OCI-LY3 (cell line): ENCODE data around the gene ELOA.

Source experiments
- H2AFZ ChIP-seq: fragments of 200-600, 300-600 bp; shearing (Covaris generic); 2 replicates; pipeline ENCODE4 v1.6.0; 2014; ENCODE audit warnings: antibody characterized with exemption, low read depth, low read length
- H3K27ac ChIP-seq: fragments of 200-600, 300-600 bp; sonication (generic); 2 replicates; pipeline ENCODE4 v1.5.1; 2014; ENCODE audit warnings: mild to moderate bottlenecking, low read length, moderate library complexity, mixed read lengths
- H3K27me3 ChIP-seq: fragments of 200-600, 300-600 bp; sonication (generic); 2 replicates; pipeline ENCODE4 v1.6.1; 2014; ENCODE audit warnings: low read depth, low read length, mixed read lengths
- H3K36me3 ChIP-seq: fragments of 200-600, 300-600 bp; sonication (generic); replicated peaks from 2 replicates; pipeline ENCODE3; 2014; ENCODE audit warnings: low read depth, low read length, mixed read lengths
- H3K4me1 ChIP-seq: fragments of 300-600, 200-600 bp; sonication (generic); 2 replicates; pipeline ENCODE4 v1.6.1; 2014; ENCODE audit warnings: low read length, mixed read lengths
- H3K4me2 ChIP-seq: fragments of 200-600, 300-600 bp; sonication (generic); 2 replicates; pipeline ENCODE4 v1.6.1; 2014; ENCODE audit warnings: low read length, mixed read lengths
- H3K4me3 ChIP-seq: fragments of 300-600, 200-600 bp; sonication (generic); 2 replicates; pipeline ENCODE4 v1.5.1; 2014; ENCODE audit warnings: antibody characterized with exemption, mild to moderate bottlenecking, low read length, moderate library complexity
- H3K79me2 ChIP-seq: fragments of 300-600, 200-600 bp; shearing (Covaris generic); 2 replicates; pipeline ENCODE4 v1.6.1; 2014; ENCODE audit warnings: mild to moderate bottlenecking, low read length, mixed read lengths
- H3K9ac ChIP-seq: fragments of 300-600, 200-600 bp; shearing (Covaris generic); 2 replicates; pipeline ENCODE4 v1.6.0; 2014; ENCODE audit warnings: mild to moderate bottlenecking, low read length, moderate library complexity
- H3K9me3 ChIP-seq: fragments of 200-600, 300-600 bp; shearing (Covaris generic); 2 replicates; pipeline ENCODE4 v1.6.1; 2014; ENCODE audit warnings: low read length, mixed read lengths; ENCODE audit not compliant: insufficient read depth
- H4K20me1 ChIP-seq: fragments of 200-600, 300-600 bp; sonication (generic); 2 replicates; pipeline ENCODE4 v1.6.1; 2016; ENCODE audit warnings: low read length, mixed read lengths; ENCODE audit not compliant: insufficient read depth
- EZH2phosphoT487 ChIP-seq: fragments of 200-600 bp; shearing (Covaris generic); IDR thresholded peaks from 2 replicates; pipeline ENCODE4 v1.6.1; 2018; ENCODE audit warnings: antibody characterized with exemption, mixed run types, low read depth
- TF ChIP-seq, protein P1 (sequence below): fragments of 200-600, 300-600 bp; sonication (generic); IDR thresholded peaks from 2 replicates; pipeline ENCODE4 v1.5.1; 2014; ENCODE audit warnings: antibody characterized with exemption, low read length, low read depth

ELOA gene

DNA sequence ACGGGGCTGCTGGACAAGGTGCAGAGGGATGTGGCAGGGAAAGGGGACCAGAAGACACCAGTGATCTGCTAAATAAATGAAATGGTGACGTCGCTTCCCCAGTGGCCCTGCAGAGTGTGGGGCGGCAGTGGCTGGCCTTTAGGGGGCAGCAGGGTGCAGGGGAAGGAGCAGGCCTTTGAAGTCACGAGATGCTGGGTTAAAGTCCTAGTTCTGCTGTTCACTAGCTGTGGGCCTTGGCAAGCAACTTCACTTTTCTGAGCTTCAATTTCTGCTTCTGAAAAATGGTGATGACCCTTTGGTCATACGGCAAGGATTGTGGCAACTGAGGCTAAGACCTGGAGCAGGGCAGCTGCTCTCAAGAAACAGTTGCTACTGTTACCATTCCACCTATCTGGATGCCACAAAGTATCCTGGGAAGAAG is 66.5 kb downstream of the ELOA start:
- Histone ChIP-seq H3K4me2 (peak overlapping the region; percentile 44), H3K27ac (peak overlapping the region; percentile 81), H2AFZ (0 out of 2 replicates have a peak overlapping the region, but pooled peaks have one; percentile 53), H3K79me2 (no peaks in the 10 kb centered on the region), H3K36me3 (peaks cover 6% of the 10 kb centered on the region), H3K4me1 (peaks cover 38% of the 10 kb centered on the region), H3K9ac (peak overlapping the region; percentile 60), H3K27me3 (no peaks in the 10 kb centered on the region), H4K20me1 (no peaks in the 10 kb centered on the region), H3K9me3 (no peaks in the 10 kb centered on the region), H3K4me3 (no peak overlapping the region)
- TF ChIP-seq, protein P1, sequence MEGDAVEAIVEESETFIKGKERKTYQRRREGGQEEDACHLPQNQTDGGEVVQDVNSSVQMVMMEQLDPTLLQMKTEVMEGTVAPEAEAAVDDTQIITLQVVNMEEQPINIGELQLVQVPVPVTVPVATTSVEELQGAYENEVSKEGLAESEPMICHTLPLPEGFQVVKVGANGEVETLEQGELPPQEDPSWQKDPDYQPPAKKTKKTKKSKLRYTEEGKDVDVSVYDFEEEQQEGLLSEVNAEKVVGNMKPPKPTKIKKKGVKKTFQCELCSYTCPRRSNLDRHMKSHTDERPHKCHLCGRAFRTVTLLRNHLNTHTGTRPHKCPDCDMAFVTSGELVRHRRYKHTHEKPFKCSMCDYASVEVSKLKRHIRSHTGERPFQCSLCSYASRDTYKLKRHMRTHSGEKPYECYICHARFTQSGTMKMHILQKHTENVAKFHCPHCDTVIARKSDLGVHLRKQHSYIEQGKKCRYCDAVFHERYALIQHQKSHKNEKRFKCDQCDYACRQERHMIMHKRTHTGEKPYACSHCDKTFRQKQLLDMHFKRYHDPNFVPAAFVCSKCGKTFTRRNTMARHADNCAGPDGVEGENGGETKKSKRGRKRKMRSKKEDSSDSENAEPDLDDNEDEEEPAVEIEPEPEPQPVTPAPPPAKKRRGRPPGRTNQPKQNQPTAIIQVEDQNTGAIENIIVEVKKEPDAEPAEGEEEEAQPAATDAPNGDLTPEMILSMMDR, result peak; percentile 81
- no peak for TF ChIP-seq EZH2phosphoT487

DNA sequence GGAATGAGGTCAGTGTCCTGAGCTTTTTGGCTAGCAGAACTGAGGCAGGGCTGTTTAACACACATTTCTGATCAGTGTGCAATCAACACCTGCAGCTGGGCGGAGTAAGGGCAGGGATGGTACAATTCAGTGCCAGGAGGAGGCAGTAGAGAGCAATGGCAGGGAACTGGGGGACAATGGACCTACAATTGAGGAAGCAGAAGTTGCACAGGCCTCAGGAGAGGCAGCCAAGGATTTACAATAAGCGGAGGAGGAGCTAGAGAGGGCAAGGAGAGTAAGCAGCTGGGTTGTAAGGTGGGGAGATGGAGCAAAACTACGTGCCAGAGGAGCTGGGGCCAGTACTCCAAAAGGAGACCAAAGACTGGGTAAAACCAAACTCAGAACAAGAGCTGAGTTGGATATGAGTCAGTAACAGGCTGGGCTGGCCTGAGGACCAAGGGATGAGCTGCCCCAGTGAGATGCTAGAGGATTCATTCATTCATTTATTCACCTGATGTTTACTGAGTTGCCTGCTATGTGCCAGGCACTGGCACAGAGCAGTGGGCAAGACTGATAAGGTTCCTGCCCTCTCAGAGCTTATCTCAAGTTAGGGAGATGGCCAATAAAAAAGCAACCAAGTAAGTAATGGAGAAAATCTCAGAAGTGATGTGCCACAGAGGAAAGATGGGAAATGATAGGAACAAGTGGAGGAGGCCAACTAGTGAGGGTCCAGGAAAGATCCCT is 67.7 kb downstream of the ELOA start:
- Histone ChIP-seq H4K20me1 (no peaks in the 10 kb centered on the region), H3K79me2 (no peaks in the 10 kb centered on the region), H3K4me1 (peaks cover 38% of the 10 kb centered on the region), H3K4me2 (peak overlapping the region; percentile 25), H3K9me3 (no peaks in the 10 kb centered on the region), H3K4me3 (no peak overlapping the region), H3K9ac (no peak overlapping the region), H3K27me3 (no peaks in the 10 kb centered on the region), H3K27ac (peak overlapping the region; percentile 81), H3K36me3 (peaks cover 6% of the 10 kb centered on the region), H2AFZ (no peak overlapping the region)
- TF ChIP-seq, protein P1, result peak; percentile 76
- no peak for TF ChIP-seq EZH2phosphoT487
